Caco-2 (cell line): Measurements from ENCODE around the gene FOXS1. TPM values are rescaled to one million over a fixed set of nuclear protein-coding genes. Genes with fewer than 3 reads are reported as not detected.

Source experiments
- BruUV-seq: library from RNA; stranded (reverse); fragments of 400-500 nt; replicated peaks from 2 replicates; lab custom pipeline; 2021; lab: Mats Ljungman, UMichigan
- CTCF ChIA-PET: fragments of 300-600 bp; sonication (Branson Sonifier 250); formaldehyde crosslinking; loops from one replicate; lab custom pipeline; 2022; ENCODE audit warnings: antibody characterized with exemption; lab: Charles Lee
- POLR2A ChIA-PET: fragments of 300-600 bp; sonication (Branson Sonifier 250); formaldehyde crosslinking; loops from one replicate; lab custom pipeline; 2022; ENCODE audit warnings: antibody characterized with exemption; lab: Charles Lee
- DNase-seq, 2 experiments: peaks; one replicate each; pipeline versions ENCODE4 v3.0.0 to v3.0.0-alpha.2; 2020 to 2022
- H3K27me3 ChIP-seq: replicated peaks from 2 replicates; pipeline ENCODE4 v1.6.0; 2011; ENCODE audit warnings: low read length; ENCODE audit not compliant: control insufficient read depth, insufficient read depth
- H3K36me3 ChIP-seq: 2 replicates; pipeline ENCODE4 v1.5.1; 2011; ENCODE audit warnings: low read length; ENCODE audit not compliant: control insufficient read depth, insufficient read depth
- H3K4me1 ChIP-seq: fragments of 250-450 bp; sonication (Bioruptor Pico); 2 replicates; pipeline ENCODE4 v1.5.1; 2020; ENCODE audit warnings: mild to moderate bottlenecking
- H3K4me3 ChIP-seq: 2 replicates; pipeline ENCODE4 v1.5.1; 2011; ENCODE audit warnings: low read depth, mild to moderate bottlenecking, control low read depth, low read length
- H3K9me3 ChIP-seq: fragments of 250-450 bp; sonication (Bioruptor Pico); 2 replicates; pipeline ENCODE4 v1.5.1; 2020; ENCODE audit warnings: mild to moderate bottlenecking, moderate library complexity
- H3K27ac Mint-ChIP-seq: one replicate; pipeline ENCODE4 v1.8.0; 2022; ENCODE audit warnings: mixed read lengths; ENCODE audit not compliant: unreplicated experiment
- H3K27me3 Mint-ChIP-seq: one replicate; pipeline ENCODE4 v1.8.0; 2022; ENCODE audit warnings: mixed read lengths; ENCODE audit not compliant: insufficient read depth, unreplicated experiment
- H3K36me3 Mint-ChIP-seq: one replicate; pipeline ENCODE4 v1.8.0; 2022; ENCODE audit warnings: mild to moderate bottlenecking, mixed read lengths; ENCODE audit not compliant: insufficient read depth, unreplicated experiment
- H3K4me1 Mint-ChIP-seq: one replicate; pipeline ENCODE4 v1.8.0; 2022; ENCODE audit warnings: low read depth, mixed read lengths; ENCODE audit not compliant: unreplicated experiment
- H3K4me3 Mint-ChIP-seq: one replicate; pipeline ENCODE4 v1.8.0; 2022; ENCODE audit warnings: mild to moderate bottlenecking, moderate library complexity, mixed read lengths; ENCODE audit not compliant: unreplicated experiment
- H3K9me3 Mint-ChIP-seq: one replicate; pipeline ENCODE4 v1.8.0; 2022; ENCODE audit warnings: mixed read lengths; ENCODE audit not compliant: unreplicated experiment
- CTCF ChIP-seq, 2 experiments: fragments of 200-600 bp in 1 of 2; IDR thresholded peaks; 1 replicate in 1 of 2; 2 replicates in 1 of 2; pipeline versions ENCODE4 v1.5.1 to v1.8.0; 2011 to 2022; ENCODE audit warnings: antibody characterized with exemption in 1 of 2, control low read depth in 1 of 2, inconsistent platforms in 1 of 2, low read depth in 1 of 2, low read length in 1 of 2, mild to moderate bottlenecking in 1 of 2, moderate library complexity in 1 of 2; ENCODE audit not compliant: insufficient read depth in 1 of 2, severe bottlenecking in 1 of 2, unreplicated experiment in 1 of 2
- intact Hi-C: fragments of 100-400 bp; cut with micrococcal nuclease; formaldehyde crosslinking; loops from one replicate; pipeline ENCODE4 v1.10.0; 2022; ENCODE audit not compliant: unreplicated experiment
- total RNA-seq: library from RNA; stranded (reverse); gene quantifications from 2 replicates; pipeline ENCODE4 v1.2.3, GENCODE V29; 2022

Gene FOXS1
- total RNA-seq, 1 experiment from 2014 or later = not detected

DNA sequence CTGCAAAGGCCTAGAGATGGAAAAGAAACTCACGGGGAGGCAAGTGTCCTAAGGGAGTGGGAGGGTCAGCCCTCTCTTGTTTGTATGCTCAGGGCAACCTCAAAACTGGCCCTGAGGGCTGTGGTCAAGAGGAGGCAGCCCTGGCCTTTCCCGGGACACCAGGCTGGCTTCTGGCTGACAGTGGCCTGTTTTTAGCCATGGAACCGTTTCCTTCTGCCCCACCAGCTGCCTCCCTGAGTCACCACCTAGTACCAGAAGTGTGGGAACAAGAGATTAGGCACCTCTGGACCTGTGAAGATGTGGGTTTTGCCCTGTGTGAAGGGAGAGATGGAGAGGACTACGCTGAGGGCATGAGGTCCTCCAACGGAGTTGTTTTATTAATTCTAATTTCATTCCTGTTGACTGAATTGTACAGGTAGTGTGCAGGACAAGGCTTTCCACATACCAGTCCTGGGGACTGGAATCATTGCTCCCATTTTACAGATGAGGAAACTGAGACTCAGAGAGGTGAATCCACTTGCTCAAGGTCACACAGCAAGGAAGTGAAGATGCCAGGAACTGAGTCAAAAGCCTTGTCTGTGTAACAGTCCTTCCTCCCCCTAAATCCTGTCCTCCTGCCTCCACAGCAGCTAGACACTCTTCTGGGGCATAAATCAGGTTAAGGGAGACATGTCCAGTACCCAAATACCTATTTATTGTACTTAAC is 5.5 kb downstream of the FOXS1 start:
- intact Hi-C loops = no loop called here
- Mint-ChIP-seq H3K27ac (no peak overlapping the region), H3K27me3 (no peaks in the 10 kb centered on the region), H3K4me3 (no peak overlapping the region), H3K4me1 (peaks cover 5% of the 10 kb centered on the region), H3K36me3 (no peaks in the 10 kb centered on the region), H3K9me3 (no peaks in the 10 kb centered on the region)
- POLR2A ChIA-PET = no interaction called here
- no peak for TF ChIP-seq CTCF (IDR thresholded peaks at IDR 0.05; ENCODE audit: insufficient read depth in 1 of 2, low read depth in 1 of 2, low read length in 1 of 2, severe bottlenecking in 1 of 2, unreplicated experiment in 1 of 2)
- CTCF ChIA-PET = interaction anchor here (1.3 kb wide), 1 partner anchor 112 kb away, joined by 3 read pairs; the partner anchor contains the start of gene PDRG1
- no TSS peak for BruUV-seq
- H3K36me3 ChIP-seq = no peaks in the 10 kb centered on the region
- H3K9me3 ChIP-seq = no peaks in the 10 kb centered on the region
- H3K27me3 ChIP-seq = no peaks in the 10 kb centered on the region
- no peak overlapping the region for H3K4me3 ChIP-seq
- no peak for DNase-seq
- H3K4me1 ChIP-seq = peaks cover 13% of the 10 kb centered on the region

- intact Hi-C loops = no loop called here
- Mint-ChIP-seq H3K4me1 (peaks cover 5% of the 10 kb centered on the region), H3K9me3 (no peaks in the 10 kb centered on the region), H3K4me3 (no peak overlapping the region), H3K36me3 (no peaks in the 10 kb centered on the region), H3K27ac (no peak overlapping the region), H3K27me3 (no peaks in the 10 kb centered on the region)
- H3K4me3 ChIP-seq = no peak overlapping the region
- no peaks in the 10 kb centered on the region for H3K27me3 ChIP-seq
- H3K4me1 ChIP-seq = peaks cover 13% of the 10 kb centered on the region
- no TSS peak for BruUV-seq
- H3K36me3 ChIP-seq = no peaks in the 10 kb centered on the region
- DNase-seq = no peak
- H3K9me3 ChIP-seq = no peaks in the 10 kb centered on the region
- POLR2A ChIA-PET = no interaction called here
- CTCF ChIA-PET = interaction anchor here (0.6 to 2.5 kb wide), 12 partner anchors 8 to 963 kb away, joined by 3 to 14 read pairs (median 3); partner anchors contain the start of gene PDRG1
- no peak for TF ChIP-seq CTCF (IDR thresholded peaks at IDR 0.05; ENCODE audit: insufficient read depth in 1 of 2, low read depth in 1 of 2, low read length in 1 of 2, severe bottlenecking in 1 of 2, unreplicated experiment in 1 of 2)
These were observed 6.6 kb downstream of the FOXS1 start for GRCh38 chr20:31838646-31839292.

- intact Hi-C loops = no loop called here
- H3K36me3 ChIP-seq = no peaks in the 10 kb centered on the region
- TF ChIP-seq CTCF (IDR thresholded peaks at IDR 0.05; ENCODE audit: insufficient read depth in 1 of 2, low read depth in 1 of 2, low read length in 1 of 2, severe bottlenecking in 1 of 2, unreplicated experiment in 1 of 2) = no peak
- no peaks in the 10 kb centered on the region for H3K9me3 ChIP-seq
- H3K4me3 ChIP-seq = no peak overlapping the region
- peaks cover 13% of the 10 kb centered on the region for H3K4me1 ChIP-seq
- ChIA-PET CTCF (interaction anchor here (0.6 to 2.5 kb wide), 11 partner anchors 9 to 193 kb away, joined by 3 to 14 read pairs (median 4); no protein-coding TSS in a partner anchor), POLR2A (no interaction called here)
- H3K9me3 Mint-ChIP-seq = no peaks in the 10 kb centered on the region
- no peak for DNase-seq
- H3K27ac Mint-ChIP-seq = no peak overlapping the region
- peaks cover 5% of the 10 kb centered on the region for H3K4me1 Mint-ChIP-seq
- H3K36me3 Mint-ChIP-seq = no peaks in the 10 kb centered on the region
- no TSS peak for BruUV-seq
- no peak overlapping the region for H3K4me3 Mint-ChIP-seq
- no peaks in the 10 kb centered on the region for H3K27me3 ChIP-seq
- no peaks in the 10 kb centered on the region for H3K27me3 Mint-ChIP-seq
These were observed 7.5 kb downstream of the FOXS1 start for GRCh38 chr20:31837896-31838397.
